ENCODE results near the gene SLC9C1. TPM values are rescaled to one million over a fixed set of nuclear protein-coding genes. Genes with fewer than 3 reads are reported as not detected.

The SLC9C1 gene
- total and polyA plus RNA-seq, 2 of the 13 experiments (the other 11 are each of a cell fraction or from before 2014, with no cell fraction given), result not detected

- FAIRE-seq, result no peak
These were observed 12.8 kb upstream of the SLC9C1 start for GRCh38 chr3:112306825-112307224.

More at GRCh38 chr3:112306825-112307224, 12.8 kb upstream of the SLC9C1 start:
- ChIA-PET CTCF (ENCODE audit: low intra/inter-chr PET ratio, low total read pairs) (no interaction called here), POLR2A (no interaction called here)
- no peak overlapping the region for H3K27ac ChIP-seq (ENCODE audit: extremely low read length, insufficient read depth, low read length)
- H3K36me3 ChIP-seq (replicated peaks in 1 of 2; ENCODE audit: control insufficient read depth in 1 of 2, insufficient read depth in 2 of 2, low read length in 2 of 2), result no peaks in the 10 kb centered on the region
- H3K4me3 ChIP-seq (replicated peaks in 1 of 3; ENCODE audit: insufficient read depth in 1 of 3, low read depth in 2 of 3, low read length in 3 of 3), result no peak overlapping the region
- H3K4me2 ChIP-seq (ENCODE audit: low read depth, low read length), result no peak overlapping the region
- no peak for TF ChIP-seq PCBP1 (IDR thresholded peaks at IDR 0.05; ENCODE audit: borderline replicate concordance, low read depth, low read length)
- TF ChIP-seq, protein P1, sequence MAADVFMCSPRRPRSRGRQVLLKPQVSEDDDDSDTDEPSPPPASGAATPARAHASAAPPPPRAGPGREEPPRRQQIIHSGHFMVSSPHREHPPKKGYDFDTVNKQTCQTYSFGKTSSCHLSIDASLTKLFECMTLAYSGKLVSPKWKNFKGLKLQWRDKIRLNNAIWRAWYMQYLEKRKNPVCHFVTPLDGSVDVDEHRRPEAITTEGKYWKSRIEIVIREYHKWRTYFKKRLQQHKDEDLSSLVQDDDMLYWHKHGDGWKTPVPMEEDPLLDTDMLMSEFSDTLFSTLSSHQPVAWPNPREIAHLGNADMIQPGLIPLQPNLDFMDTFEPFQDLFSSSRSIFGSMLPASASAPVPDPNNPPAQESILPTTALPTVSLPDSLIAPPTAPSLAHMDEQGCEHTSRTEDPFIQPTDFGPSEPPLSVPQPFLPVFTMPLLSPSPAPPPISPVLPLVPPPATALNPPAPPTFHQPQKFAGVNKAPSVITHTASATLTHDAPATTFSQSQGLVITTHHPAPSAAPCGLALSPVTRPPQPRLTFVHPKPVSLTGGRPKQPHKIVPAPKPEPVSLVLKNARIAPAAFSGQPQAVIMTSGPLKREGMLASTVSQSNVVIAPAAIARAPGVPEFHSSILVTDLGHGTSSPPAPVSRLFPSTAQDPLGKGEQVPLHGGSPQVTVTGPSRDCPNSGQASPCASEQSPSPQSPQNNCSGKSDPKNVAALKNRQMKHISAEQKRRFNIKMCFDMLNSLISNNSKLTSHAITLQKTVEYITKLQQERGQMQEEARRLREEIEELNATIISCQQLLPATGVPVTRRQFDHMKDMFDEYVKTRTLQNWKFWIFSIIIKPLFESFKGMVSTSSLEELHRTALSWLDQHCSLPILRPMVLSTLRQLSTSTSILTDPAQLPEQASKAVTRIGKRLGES (CRISPR knock-in tag; IDR thresholded peaks at IDR 0.05; ENCODE audit: borderline replicate concordance), result no peak
- TF ChIP-seq ZNF251 (CRISPR knock-in tag; IDR thresholded peaks at IDR 0.05), result no peak
- TF ChIP-seq ARNTL (CRISPR knock-in tag; IDR thresholded peaks at IDR 0.05), result no peak
- TF ChIP-seq, protein P2, sequence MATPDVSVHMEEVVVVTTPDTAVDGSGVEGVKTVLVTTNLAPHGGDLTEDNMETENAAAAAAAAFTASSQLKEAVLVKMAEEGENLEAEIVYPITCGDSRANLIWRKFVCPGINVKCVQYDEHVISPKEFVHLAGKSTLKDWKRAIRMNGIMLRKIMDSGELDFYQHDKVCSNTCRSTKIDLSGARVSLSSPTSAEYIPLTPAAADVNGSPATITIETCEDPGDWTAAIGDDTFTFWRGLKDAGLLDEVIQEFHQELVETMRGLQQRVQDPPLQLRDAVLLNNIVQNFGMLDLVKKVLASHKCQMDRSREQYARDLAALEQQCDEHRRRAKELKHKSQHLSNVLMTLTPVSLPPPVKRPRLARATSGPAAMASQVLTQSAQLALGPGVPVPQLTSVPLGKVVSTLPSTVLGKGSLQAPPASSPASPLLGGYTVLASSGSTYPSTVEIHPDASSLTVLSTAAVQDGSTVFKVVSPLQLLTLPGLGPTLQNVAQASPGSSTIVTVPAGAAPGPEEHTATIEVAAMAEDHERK (CRISPR knock-in tag; IDR thresholded peaks at IDR 0.05; ENCODE audit: low read depth), result no peak
- TF ChIP-seq RERE (CRISPR knock-in tag; IDR thresholded peaks at IDR 0.05; ENCODE audit: low read depth), result no peak
- TF ChIP-seq NCOA2 (CRISPR knock-in tag; IDR thresholded peaks at IDR 0.05), result no peak
- TF ChIP-seq ZNF878 (CRISPR knock-in tag; IDR thresholded peaks at IDR 0.05), result no peak
- no peak for TF ChIP-seq ZNF572 (CRISPR knock-in tag; IDR thresholded peaks at IDR 0.05)
- no peak for TF ChIP-seq MLLT10 (CRISPR knock-in tag; IDR thresholded peaks at IDR 0.05)
- no peak for TF ChIP-seq ZNF558 (CRISPR knock-in tag; IDR thresholded peaks at IDR 0.05; ENCODE audit: borderline replicate concordance)
- no peak for TF ChIP-seq ZBTB2 (CRISPR knock-in tag; IDR thresholded peaks at IDR 0.05; ENCODE audit: low read depth)
- TF ChIP-seq ZNF329 (CRISPR knock-in tag; IDR thresholded peaks at IDR 0.05; ENCODE audit: low read depth), result no peak
- intact Hi-C loops (cut with micrococcal nuclease; ENCODE audit: unreplicated experiment), result no loop called here
- ATAC-seq (no peak), DNase-seq (ENCODE audit: low spot score) (no peak)
- no peak overlapping the region for H3K9ac ChIP-seq (ENCODE audit: insufficient read depth, low read depth, low read length)
- in situ Hi-C loops (cut with HindIII; ENCODE audit: extremely low pct_ligation_motif_present, low pct_unique_long_range_greater_than_20kb), result no loop called here
- H3K9me3 ChIP-seq (ENCODE audit: low read length), result no peaks in the 10 kb centered on the region
- BruUV-seq (replicated peaks), result no TSS peak
- H2AFZ ChIP-seq (ENCODE audit: low read length), result no peak overlapping the region
- H3K4me1 ChIP-seq (ENCODE audit: insufficient read depth, low read length), result no peaks in the 10 kb centered on the region
- WGBS (ENCODE audit: low lambda C conversion rate), result 74% methylated on average over 6 of the region's 9 CpGs
- no peaks in the 10 kb centered on the region for H3K27me3 ChIP-seq (ENCODE audit: control insufficient read depth in 1 of 2, insufficient read depth in 2 of 2, low read length in 2 of 2)
- no peaks in the 10 kb centered on the region for H3K79me2 ChIP-seq (ENCODE audit: insufficient read depth, low read length)
- no peaks in the 10 kb centered on the region for H4K20me1 ChIP-seq (ENCODE audit: insufficient read depth, low read length)
